ENCODE results near the gene HHATL.

DNA sequence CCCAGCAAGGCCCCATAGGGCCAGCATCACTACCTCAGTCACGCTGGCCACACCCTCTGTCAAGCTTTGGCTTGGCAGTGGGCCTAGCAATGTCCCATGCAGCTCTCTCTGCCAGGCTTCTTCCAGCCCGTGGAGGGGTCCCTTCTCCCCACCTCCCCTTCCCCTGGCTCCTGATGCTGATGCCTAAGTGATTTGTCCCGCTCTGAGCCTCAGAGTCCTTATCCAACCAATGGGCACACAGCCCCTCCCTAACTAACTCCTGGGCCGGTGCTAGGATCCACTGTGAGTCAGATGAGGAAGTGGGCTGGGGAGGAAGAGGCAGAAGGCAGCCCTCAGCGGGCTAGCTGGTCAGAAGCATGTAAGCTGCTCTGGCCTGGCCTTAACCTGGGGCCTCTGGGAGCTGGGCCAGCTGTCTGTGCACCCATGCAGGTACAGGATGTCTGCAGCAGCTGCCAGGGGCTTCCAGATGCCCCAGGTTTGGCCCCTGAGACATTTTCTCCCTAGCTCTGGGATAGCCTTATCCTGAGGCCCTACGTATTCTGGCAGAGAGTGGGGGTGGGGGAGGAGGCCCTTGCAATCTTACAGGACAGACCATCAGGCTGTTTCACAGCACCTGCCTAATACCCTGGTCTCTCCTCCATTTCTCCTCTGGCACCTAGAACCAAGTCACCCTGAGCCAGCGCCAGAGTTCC lies 49.8 kb downstream of the HHATL start:
- TF ChIP-seq, protein P1, sequence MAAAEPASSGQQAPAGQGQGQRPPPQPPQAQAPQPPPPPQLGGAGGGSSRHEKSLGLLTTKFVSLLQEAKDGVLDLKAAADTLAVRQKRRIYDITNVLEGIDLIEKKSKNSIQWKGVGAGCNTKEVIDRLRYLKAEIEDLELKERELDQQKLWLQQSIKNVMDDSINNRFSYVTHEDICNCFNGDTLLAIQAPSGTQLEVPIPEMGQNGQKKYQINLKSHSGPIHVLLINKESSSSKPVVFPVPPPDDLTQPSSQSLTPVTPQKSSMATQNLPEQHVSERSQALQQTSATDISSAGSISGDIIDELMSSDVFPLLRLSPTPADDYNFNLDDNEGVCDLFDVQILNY (CRISPR knock-in tag; IDR thresholded peaks at IDR 0.05), result no peak
- TF ChIP-seq TP53 (CRISPR knock-in tag; IDR thresholded peaks at IDR 0.05) (no peak), NFYB (CRISPR knock-in tag; conservative IDR thresholded peaks at IDR 0.05; ENCODE audit: low read depth) (no peak), HMGA2 (CRISPR knock-in tag; IDR thresholded peaks at IDR 0.05) (no peak), FOXK1 (CRISPR knock-in tag; IDR thresholded peaks at IDR 0.05) (no peak), KAT7 (CRISPR knock-in tag; IDR thresholded peaks at IDR 0.05; ENCODE audit: borderline replicate concordance) (no peak)
- TF ChIP-seq, protein P2, sequence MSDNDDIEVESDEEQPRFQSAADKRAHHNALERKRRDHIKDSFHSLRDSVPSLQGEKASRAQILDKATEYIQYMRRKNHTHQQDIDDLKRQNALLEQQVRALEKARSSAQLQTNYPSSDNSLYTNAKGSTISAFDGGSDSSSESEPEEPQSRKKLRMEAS (CRISPR knock-in tag; IDR thresholded peaks at IDR 0.05), result no peak
- TF ChIP-seq, protein P3, sequence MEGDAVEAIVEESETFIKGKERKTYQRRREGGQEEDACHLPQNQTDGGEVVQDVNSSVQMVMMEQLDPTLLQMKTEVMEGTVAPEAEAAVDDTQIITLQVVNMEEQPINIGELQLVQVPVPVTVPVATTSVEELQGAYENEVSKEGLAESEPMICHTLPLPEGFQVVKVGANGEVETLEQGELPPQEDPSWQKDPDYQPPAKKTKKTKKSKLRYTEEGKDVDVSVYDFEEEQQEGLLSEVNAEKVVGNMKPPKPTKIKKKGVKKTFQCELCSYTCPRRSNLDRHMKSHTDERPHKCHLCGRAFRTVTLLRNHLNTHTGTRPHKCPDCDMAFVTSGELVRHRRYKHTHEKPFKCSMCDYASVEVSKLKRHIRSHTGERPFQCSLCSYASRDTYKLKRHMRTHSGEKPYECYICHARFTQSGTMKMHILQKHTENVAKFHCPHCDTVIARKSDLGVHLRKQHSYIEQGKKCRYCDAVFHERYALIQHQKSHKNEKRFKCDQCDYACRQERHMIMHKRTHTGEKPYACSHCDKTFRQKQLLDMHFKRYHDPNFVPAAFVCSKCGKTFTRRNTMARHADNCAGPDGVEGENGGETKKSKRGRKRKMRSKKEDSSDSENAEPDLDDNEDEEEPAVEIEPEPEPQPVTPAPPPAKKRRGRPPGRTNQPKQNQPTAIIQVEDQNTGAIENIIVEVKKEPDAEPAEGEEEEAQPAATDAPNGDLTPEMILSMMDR (IDR thresholded peaks at IDR 0.05), result no peak
- TF ChIP-seq, protein P4, sequence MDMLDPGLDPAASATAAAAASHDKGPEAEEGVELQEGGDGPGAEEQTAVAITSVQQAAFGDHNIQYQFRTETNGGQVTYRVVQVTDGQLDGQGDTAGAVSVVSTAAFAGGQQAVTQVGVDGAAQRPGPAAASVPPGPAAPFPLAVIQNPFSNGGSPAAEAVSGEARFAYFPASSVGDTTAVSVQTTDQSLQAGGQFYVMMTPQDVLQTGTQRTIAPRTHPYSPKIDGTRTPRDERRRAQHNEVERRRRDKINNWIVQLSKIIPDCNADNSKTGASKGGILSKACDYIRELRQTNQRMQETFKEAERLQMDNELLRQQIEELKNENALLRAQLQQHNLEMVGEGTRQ (CRISPR knock-in tag; IDR thresholded peaks at IDR 0.05), result no peak
